COLO668 (cell line): ENCODE measurements around the gene OR9Q1.
A peak's percentile ranks its signal among the peaks of the same experiment; 100 is the strongest.

Experiments used
- DNase-seq: peaks from one replicate; lab custom pipeline; 2025; ENCODE audit not compliant: unreplicated experiment; lab: John Stamatoyannopoulos, UW

The OR9Q1 gene

DNA sequence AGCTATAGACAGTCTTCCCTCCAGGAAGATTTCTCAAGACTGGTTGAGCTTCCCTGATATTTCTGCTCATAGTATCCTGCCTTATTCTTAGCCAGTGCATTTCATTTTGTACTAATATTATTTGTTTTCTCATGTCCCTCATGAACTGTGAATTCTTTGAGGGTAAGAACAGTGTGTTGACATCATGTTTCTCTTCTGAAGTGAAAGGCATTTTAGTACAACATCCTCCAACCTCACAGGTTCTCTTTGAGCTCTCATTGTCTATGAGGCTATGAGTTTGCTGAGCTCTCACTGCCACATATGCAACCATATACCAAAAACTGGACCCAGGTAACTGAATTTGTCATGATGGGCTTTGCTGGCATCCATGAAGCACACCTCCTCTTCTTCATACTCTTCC, 7.0 kb downstream of the OR9Q1 start, which contains the start of gene OR6Q1:
Gene OR6Q1 (plus strand): TSS at position 301 of the 400 bp plus-strand sequence. CDS start 0 bp downstream, at position 301.
- DNase-seq, result no peak

DNA sequence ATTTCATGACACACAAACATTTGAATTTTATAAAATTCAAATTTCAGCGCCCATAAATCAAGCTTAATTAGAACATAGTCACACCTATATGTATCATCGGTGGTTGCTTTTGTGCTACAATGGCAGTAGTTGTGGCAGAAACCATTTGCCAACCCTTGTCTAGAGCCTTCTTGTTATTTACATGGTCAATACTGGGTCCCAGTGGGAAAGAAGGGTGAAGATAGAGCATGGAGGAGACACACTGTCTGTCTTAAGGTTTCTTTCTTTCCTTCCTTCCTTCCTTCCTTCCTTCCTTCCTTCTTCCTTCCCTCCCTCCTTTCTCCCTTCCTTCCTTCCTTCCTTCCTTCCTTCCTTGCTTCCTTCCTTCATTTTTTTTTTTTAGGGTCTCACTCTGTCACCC, 10.8 kb downstream of the OR9Q1 start:
- no peak for DNase-seq

DNA sequence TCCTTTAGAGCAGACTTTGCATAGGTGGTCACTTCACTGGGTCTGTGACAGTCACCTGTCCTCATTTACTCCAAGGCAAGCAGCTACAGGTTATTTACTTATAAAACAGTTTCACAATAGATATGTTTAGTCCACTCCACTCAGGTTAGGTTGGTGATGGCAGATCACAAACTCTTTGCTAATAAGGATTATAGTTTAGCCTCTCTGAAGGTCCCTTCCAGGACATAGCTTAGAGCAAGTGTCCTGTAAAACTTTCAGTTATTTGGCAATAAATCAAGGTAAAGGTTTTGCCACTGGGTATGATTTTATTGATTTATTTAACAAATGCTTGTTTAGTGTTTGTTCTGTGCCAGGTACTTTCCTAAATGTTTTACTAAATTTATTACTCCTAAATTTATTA, 15.9 kb downstream of the OR9Q1 start:
- no peak for DNase-seq

DNA sequence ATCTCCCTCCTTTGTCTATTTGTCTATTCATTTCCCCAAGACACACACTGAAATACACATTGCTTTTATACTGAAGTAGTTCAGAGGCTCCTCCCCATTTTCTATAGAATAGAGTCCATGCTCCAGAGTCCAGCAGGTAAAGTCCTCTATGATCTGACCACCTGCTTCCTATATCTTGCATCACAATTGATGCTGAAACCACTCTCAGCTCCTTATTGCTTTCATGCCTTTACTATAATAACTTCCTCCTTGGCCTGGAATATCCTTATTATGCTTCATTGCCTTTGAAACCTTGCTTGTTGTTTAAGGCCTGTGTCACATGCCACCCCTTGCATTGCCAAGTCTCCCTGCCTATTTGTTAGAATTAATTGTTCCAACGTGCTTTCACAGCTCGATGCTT, 19.7 kb downstream of the OR9Q1 start:
- DNase-seq, result no peak

DNA sequence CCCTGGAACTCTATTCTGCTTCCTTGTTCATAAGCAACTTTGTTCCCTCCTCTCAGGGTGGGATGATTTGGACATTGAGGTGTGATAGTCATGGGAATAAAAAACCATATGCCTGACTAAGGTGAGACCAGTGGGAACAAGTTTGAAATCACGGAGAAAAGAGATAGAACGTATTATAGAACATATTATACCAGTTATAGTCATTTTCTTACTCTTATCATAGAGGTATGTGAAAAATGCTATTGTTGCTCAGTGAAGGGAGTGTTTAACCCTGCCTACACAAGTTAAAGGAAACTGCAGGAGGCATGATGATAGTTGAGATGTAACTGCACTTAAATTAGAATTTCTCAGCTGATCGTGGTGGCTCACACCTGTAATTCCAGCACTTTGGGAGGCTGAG, 22.6 kb downstream of the OR9Q1 start:
- DNase-seq, result no peak

DNA sequence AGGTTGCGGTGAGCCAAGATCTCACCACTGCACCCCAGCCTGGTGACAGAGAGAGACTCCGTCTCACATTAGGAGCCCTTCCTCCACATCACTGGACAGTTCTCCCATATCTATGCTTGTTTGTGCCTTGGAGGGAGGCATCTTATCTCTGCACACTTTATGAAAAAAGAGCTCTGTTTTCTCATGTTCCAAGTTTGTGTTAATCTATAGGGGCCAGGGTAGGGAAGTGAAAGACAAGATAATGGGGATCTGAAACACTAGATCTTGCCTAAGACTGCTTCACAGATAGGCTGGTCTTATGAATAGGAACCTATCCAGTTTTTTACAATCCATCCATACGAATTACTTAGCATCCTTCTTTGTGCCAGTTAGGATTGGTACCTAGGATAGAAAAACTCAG, 24.1 kb downstream of the OR9Q1 start:
- no peak for DNase-seq

DNA sequence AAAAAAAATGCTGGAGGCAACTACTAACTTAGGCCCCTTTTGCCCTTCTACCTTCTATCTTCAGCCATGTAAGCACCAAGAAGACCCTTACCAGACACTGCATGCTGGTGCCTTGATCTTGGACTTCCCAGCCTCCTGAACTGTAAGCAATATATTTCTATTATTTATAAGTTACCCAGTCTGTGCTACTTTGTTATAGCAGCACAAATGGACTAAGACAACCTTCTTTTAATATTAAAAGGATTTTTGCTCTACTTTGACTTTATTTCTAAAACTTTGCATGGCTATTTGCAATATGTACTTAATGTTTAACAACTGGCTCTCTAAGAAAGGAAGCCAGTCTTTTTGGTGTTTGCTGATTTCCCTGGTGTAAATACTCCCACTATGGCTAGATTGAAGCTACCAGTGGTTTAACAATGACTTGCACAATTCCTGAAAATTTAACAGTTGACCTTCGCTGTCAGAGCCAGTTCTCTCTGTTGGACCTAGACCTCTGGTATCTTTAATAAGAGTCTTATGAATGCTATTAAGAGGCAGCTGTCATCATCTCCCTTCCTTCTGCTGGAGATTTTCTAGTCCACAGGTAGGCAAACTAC, 32.2 kb downstream of the OR9Q1 start:
- no peak for DNase-seq

DNA sequence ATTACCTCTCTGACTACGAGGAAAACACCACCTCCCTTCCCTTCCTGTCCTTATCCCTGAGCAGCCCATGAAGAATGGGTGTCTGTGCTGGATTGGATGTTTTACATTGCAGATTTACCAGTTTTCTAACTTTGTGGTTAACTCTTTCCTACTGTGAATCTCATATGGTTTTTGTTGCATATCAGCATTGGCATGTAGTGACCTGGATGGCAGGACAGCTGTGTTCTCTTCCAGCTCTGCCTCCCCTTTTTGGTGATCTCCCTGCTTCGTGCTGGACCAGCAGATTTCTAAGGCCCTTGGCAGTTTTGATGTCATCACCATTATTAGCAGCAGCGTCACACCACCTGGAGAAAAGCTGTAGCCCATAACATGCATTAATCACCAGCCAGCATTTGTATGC, 33.8 kb downstream of the OR9Q1 start:
- no peak for DNase-seq

DNA sequence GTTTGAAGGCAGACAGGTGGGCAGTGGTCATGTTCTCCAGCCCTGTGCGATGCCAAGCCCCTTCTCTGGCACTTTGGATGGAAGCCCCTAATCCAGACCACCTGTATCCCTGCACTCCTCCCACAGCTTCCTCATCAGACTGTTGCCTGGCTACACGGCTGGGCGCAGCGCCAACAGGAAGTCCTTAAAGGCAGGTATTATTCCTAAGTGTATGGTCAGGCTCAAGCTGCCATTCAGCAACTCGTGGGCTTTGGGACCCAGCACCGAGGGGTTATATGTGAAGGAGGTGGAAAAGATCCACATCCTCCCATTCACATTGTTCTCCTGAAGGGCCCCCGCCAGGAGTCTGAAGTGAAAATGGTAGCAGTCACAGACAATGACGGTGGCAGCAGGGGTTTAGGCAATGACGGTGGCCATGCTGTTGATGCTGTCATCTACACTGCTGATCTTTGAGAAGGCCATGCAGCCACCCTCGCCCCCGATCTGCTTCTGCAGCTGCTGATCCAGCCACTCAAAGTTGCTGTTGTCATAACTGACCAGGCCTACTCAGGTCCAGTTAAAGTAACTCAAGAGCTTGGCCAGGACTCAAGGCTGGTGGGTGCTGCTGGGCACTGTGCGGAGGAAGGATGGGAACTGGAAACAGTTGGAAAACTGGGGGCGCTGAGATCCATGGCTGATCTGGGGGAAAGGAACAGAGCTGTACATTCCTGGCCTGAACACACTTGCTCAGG, 34.8 kb downstream of the OR9Q1 start:
- peak; percentile 67 for DNase-seq

DNA sequence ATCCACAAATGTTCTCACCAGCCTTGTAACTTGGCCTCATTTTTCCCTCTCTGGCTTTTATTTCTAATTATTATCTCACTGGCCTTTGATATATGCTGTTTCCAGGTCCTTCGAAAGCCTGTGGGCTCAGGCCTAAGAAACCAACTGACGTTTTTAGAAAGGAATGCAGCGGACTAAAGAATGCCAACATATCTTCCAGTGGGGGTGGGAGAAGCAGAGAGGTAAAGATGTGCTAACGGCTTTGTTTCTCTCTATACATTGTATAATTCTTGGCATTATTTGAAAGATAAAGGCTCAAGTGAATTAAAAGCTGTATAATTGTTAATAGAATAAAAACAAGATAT, 35.3 kb downstream of the OR9Q1 start:
- DNase-seq, result no peak

DNA sequence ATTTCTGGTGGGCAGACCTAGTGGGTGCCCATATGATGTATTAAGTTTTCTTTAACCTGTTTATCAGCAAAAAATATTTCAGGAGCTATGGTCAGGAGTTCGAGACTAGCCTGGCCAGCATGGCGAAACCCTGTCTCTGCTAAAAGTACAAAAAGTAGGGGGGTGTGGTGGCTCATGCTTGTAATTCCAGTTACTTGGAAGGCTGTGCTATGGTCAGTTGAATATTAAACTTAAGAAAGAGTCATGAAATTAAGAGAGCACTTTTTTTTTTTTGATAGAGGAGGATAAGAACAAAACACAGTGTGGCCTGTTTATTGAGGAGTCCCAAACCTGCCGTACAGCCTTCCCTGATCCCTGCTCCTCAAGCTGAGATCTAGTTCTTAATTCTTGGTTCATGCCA, 36.9 kb downstream of the OR9Q1 start:
- no peak for DNase-seq

DNA sequence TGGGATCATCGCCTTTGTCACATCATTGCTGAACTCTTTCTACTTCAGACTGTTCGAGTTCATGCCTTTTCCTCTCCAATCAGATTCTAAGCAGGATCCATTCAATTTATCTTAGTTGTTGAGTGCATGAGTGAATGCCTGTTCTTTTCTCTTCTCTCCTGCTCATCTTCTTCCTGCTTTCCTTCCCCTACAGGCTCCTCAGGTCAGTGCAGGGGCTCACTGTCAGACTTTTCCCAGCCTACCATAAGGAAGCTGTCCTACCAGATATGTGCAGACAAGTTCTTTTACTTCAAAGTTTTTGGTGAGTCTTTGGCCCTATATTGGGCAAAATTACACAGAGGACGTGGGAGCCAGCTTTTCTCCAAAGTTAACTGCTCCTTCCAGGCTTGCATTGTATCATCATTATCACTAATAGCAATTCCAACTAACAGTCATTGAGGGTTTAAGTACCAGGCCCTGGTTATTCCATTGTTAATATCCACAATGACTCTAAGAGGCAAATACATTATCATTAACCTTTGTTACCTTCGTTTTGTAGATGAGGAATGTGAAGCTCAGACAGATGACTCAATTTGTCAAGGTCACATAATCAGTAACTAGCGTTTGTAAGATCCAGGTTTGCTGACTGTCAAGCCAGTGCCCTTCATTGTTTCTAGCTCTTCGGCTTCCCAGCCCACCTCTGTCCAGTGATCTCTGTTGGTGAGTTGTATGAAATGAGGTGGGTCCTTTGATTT, 37.4 kb downstream of the OR9Q1 start:
- no peak for DNase-seq

DNA sequence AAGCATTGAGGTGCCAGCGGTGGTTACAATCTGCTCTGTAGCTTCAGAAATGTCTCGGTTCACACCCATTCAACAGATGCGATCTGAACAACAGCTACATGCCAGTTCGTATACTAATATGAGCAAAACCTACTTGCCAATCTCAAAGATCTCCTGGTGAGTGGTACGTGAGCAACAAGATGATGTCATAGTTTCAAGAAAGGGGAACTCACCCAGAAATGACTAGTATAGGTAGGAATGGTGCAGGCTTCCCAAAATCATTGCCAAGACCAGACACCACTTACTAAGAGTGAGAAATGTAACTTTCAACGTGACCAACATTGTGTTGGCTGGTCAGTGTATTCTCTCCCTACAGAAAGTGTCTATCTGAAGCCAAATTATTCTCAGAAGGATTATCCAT, 38.1 kb downstream of the OR9Q1 start:
- no peak for DNase-seq

DNA sequence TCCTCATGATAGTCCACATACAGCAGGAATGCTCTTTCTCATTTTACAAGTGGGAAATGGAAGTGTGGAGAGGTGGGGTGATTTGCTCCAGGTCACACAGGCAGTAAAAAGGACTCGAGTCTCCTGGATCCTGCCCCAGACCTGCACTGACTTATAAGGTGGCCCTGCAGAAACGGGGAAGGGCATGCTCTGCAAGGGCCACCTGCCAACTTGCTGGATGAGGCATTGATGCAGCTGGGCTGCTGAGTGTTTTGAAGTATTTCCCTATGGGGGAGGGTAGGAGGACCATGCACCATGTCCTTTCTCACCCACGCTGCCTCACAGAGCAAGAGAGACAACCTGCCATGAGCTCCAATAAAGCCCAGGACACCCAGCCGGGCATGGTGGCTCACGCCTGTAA, 44.0 kb downstream of the OR9Q1 start:
- DNase-seq, result no peak

DNA sequence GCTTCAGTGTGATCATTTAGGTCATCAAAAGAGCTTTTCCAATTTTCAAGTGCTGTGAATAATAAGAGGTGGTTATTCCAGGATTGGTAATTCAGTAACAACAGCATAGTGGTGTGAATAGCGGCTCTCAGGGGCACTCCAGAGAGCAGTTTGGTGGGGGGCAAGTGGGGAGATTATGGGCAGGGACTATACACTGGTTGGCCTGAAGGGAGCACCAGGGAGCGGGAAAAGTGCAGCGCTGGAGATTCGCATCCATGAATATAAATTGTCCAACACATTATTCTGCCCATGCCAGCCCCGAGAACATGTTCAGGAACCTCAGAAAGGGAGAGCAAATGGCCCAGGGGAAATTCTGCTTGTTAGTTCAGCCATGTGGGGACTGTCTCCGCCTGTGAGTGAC, 45.0 kb downstream of the OR9Q1 start:
- DNase-seq, result no peak

DNA sequence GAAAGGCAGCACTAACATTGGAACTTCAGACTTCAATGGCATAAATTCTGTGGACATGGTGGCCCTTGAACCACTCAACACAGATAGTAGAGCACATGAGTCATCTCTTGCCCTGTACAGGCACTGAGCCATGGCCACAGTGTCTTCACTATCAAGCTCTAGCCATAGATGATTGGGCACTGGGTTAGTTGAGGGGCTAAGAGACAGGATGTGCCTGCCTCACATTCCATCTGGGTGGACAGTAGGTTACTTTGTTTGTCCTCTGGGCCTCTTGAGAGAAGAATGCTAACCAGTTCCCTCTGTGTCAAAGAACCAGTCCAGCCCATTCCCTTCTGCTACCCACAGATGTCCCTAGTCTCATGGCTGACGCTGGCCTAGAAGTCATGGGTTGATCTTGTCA, 46.9 kb downstream of the OR9Q1 start:
- DNase-seq, result no peak

DNA sequence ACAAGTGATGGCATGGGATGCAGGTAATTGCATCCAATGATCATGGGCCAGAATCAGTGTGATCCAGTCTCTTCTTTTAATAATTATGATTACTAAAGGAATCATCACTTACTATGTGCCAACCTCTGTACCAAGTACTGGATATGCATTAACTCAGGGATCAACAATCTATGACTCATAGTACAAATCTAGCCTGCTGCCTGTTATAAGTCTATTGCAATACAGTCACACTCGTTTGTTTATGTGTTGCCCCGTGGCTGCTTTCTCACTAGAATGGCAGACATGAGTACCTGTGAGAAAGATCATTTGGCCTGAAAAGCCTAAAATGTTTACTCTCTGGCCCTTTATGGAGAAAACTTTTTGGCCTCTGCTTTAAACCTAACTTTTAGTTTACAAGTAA, 52.1 kb downstream of the OR9Q1 start:
- DNase-seq, result no peak

DNA sequence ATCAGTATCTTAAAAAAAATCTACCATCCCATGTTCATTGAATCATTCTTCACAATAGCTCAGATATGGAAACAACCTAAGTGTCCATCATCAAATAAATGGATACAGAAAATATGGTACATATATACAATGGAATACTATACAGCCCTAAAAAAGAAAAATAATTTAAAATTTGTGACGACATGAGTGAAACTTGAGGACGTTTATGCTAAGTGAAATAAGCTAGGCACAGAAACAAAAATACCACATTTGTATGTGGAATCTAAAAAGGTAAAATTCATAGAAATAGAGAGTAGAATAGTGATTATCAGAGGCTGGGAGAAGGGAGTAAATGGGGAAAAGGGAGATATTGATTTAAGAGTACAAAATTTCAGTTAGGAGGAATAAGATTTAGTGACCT, 62.8 kb downstream of the OR9Q1 start:
- no peak for DNase-seq

DNA sequence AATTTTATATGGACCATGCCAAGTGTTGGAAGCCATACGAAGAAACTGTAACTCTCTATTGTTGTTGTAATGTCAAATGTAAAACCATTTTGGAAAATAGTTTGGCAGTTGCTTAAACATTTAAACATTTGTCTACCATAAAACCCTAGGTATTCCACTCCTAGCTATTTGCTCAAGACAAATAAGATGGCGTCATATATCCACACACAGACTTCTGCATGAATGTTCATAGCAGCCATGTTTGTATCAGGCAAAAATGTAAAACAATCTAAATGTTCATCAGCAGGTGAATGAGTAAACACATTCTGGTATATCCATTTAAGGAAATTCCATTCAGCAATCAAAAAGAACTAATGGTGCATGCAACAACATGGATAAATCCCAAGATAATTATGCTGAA, 73.8 kb downstream of the OR9Q1 start:
- DNase-seq, result no peak

DNA sequence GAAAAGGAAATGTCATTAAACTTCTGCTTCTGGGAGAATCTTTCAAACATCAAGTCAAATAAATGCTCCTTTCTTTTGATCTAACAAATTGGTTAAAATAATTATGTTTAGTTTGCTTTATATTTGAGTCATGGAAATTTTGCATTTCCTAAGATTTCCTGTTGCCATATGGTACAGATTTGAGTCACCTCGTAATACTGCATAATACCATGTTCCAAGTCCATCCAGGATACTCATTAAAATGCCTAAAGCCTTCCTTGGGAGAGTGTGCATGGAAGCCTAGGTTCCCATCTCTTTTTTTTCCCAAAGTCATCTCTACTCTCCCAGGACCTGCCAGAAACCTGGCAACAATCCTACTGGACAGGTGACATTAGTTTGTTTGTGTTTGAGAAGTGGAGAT, 97.4 kb downstream of the OR9Q1 start:
- DNase-seq, result no peak

DNA sequence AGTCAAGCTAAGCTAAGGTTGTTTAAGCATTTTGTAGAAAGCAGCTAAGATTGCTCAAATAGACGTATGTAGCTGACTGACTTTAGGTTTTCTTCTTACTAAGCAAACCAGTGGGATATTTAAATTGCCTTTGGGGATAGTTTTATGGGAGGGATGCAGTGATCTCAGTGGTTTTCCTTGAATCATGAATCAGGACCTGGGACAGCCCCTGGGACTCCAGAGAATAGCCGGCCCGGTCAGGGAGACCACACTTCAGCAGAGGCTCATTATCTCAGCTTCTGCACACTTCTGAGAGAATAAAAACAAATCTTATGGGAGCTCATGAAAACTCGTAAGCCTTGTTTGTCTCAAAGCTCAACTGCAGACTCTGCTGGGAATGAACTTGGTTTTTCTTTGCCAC, 101.8 kb downstream of the OR9Q1 start, which contains the start of gene OR9I1:
Gene OR9I1 (minus strand): TSS at position 62 of the 400 bp plus-strand sequence. CDS start 6,086 bp downstream, outside the sequence.
- no peak for DNase-seq

DNA sequence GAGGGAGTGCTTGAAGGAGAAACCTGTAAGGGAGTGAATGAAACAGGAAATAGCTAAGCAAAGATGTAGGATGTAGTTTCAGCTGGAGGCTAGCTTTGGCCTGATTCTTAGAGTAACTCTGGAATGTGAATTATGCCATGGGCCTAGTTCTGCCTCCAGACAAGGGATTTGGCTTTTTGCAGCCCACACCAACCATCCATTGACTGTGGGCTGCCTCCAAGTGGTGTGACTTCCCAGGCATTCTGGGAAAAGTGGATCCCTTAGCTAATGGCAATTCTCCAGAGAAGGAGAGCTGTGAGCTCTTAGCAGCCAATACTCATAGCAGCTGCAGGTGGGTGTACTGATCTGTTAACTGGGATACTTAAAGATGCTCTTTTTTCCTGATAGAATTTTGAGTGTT, 103.7 kb downstream of the OR9Q1 start:
- no peak for DNase-seq
